ENCODE data around the gene PRRT4. TPM values are rescaled to one million over a fixed set of nuclear protein-coding genes. Genes with fewer than 3 reads are reported as not detected.

Gene PRRT4
- total and polyA plus RNA-seq, 2 of the 4 experiments (the other 2 are of a cell fraction) = not detected

GRCh38 chr7:128392446-128393327 lies 31.2 kb upstream of the PRRT4 start:
- no peak overlapping the region for H3K14ac ChIP-seq (replicated peaks; ENCODE audit: low read depth, low read length)
- in situ Hi-C loops (cut with MboI; ENCODE audit: low sequenced_read_pairs) (no loop called here), intact Hi-C loops (cut with micrococcal nuclease) (no loop called here), dilution Hi-C loops (cut with HindIII; ENCODE audit: low sequenced_read_pairs, unreplicated experiment) (no loop called here)
- peaks cover 44% of the 10 kb centered on the region for H3K36me3 ChIP-seq (ENCODE audit: control insufficient read depth, insufficient read depth, low read length)
- no peaks in the 10 kb centered on the region for H3K9me3 ChIP-seq (ENCODE audit: control insufficient read depth, insufficient read depth, low read length)
- H3K18ac ChIP-seq (ENCODE audit: low read depth, low read length) = no peak overlapping the region
- CTCF ChIA-PET = interaction anchor here (0.8 to 2.5 kb wide), 3 partner anchors 34 to 45 kb away, joined by 3 to 12 read pairs (median 4); no protein-coding TSS in a partner anchor
- H4K8ac ChIP-seq (ENCODE audit: low read depth in 2 of 2, low read length in 2 of 2) = no peak overlapping the region
- no peak for ATAC-seq (ENCODE audit: low read depth)
- no peak overlapping the region for H2AK9ac ChIP-seq (replicated peaks; ENCODE audit: low read depth, low read length, poor library complexity)
- no peaks in the 10 kb centered on the region for H3K9me1 ChIP-seq (ENCODE audit: insufficient read depth, low read length)
- peaks cover 9% of the 10 kb centered on the region; the same call in 1 of the 2 replicates for H4K20me1 ChIP-seq (ENCODE audit: insufficient read depth, low read length)
- no peaks in the 10 kb centered on the region for H3K4me1 ChIP-seq (ENCODE audit: control insufficient read depth, insufficient read depth, low read length)
- H2AK5ac ChIP-seq (ENCODE audit: low read depth, low read length) = no peak overlapping the region
- no peak overlapping the region for H3K27ac ChIP-seq (ENCODE audit: insufficient read depth, low read length)
- H3K79me1 ChIP-seq (ENCODE audit: low read depth in 1 of 2, low read length in 2 of 2) = 0 out of 4 replicates have a peak, but pooled peaks cover 0 to 2% of the 10 kb centered on the region in 2 experiments
- no peak overlapping the region for H2BK15ac ChIP-seq (ENCODE audit: low read depth, low read length)
- H2BK5ac ChIP-seq (ENCODE audit: low read depth, low read length, poor library complexity, severe bottlenecking) = no peak overlapping the region
- no peak overlapping the region for H4K5ac ChIP-seq (ENCODE audit: low read depth, low read length)
- WGBS, 2 experiments (ENCODE audit: extremely low coverage in 2 of 2, insufficient read length in 1 of 2) = 96% methylated on average over 7 of the region's 18 CpGs; no CpG with 5 or more reads in 1 of the 2 experiments
- no peak overlapping the region for H2AFZ ChIP-seq (replicated peaks; ENCODE audit: low read length, poor library complexity)
- no peak overlapping the region for H2BK20ac ChIP-seq (ENCODE audit: low read depth, low read length)
- POLR2A ChIA-PET (ENCODE audit: unreplicated experiment) = no interaction called here
- no peak for DNase-seq
- no peak overlapping the region for H3K23ac ChIP-seq (ENCODE audit: low read depth, low read length)
- H3K56ac ChIP-seq (ENCODE audit: extremely low read depth, insufficient read depth, low read length) = no peak overlapping the region
- H4K91ac ChIP-seq (ENCODE audit: insufficient read depth, low read depth, low read length) = no peak overlapping the region
- no peak overlapping the region for H3K4ac ChIP-seq (ENCODE audit: low read depth, low read length)
- H3K9ac ChIP-seq (ENCODE audit: low read depth, low read length) = no peak overlapping the region
- BruUV-seq (replicated peaks) = TSS peak; percentile 62
- H3K4me2 ChIP-seq (ENCODE audit: low read depth, low read length) = no peak overlapping the region
- TF ChIP-seq MXI1 (IDR thresholded peaks at IDR 0.05; ENCODE audit: borderline replicate concordance, low read depth, low read length) (no peak), CHD1 (IDR thresholded peaks at IDR 0.05; ENCODE audit: low read depth, low read length) (no peak), FOS (IDR thresholded peaks at IDR 0.05; ENCODE audit: low read depth, low read length) (no peak), RFX5 (IDR thresholded peaks at IDR 0.05; ENCODE audit: low read depth, low read length) (no peak), NFE2L2 (IDR thresholded peaks at IDR 0.05; ENCODE audit: low read depth, low read length) (no peak), RAD21 (IDR thresholded peaks at IDR 0.05; ENCODE audit: low read length) (no peak), BHLHE40 (IDR thresholded peaks at IDR 0.05; ENCODE audit: low read depth, low read length) (no peak), SMC3 (IDR thresholded peaks at IDR 0.05; ENCODE audit: low read depth, low read length) (no peak), POLR2A (IDR thresholded peaks at IDR 0.05; ENCODE audit: low read depth, low read length) (no peak), MAZ (IDR thresholded peaks at IDR 0.05; ENCODE audit: borderline replicate concordance, low read depth, low read length) (no peak), MAFK (IDR thresholded peaks at IDR 0.05; ENCODE audit: low read depth, low read length) (no peak), RCOR1 (IDR thresholded peaks at IDR 0.05; ENCODE audit: insufficient replicate concordance, low read length) (no peak), CEBPB (IDR thresholded peaks at IDR 0.05; ENCODE audit: low read depth, low read length) (no peak), CTCF (conservative IDR thresholded peaks at IDR 0.05; ENCODE audit: low read depth, low read length) (no peak), ELK1 (IDR thresholded peaks at IDR 0.05; ENCODE audit: borderline replicate concordance, low read depth, low read length) (no peak)
- peaks cover 15% of the 10 kb centered on the region for H3K27me3 ChIP-seq (ENCODE audit: control insufficient read depth, insufficient read depth, low read length)
- no peak overlapping the region for H3K4me3 ChIP-seq (ENCODE audit: insufficient read depth, low read depth, low read length)
- no peak overlapping the region for H2BK120ac ChIP-seq (ENCODE audit: low read depth, low read length)

Data from IMR-90 (cell line).